SH-SY5Y (cell line): ENCODE results near the gene N4BP3.

ENCODE experiments used
- GATA2 ChIP-seq: IDR thresholded peaks from 2 replicates; pipeline ENCODE4 v1.6.1; 2011; ENCODE audit warnings: mild to moderate bottlenecking, low read depth, low read length
- GATA3 ChIP-seq: IDR thresholded peaks from 2 replicates; pipeline ENCODE4 v1.6.1; 2011; ENCODE audit warnings: low read depth, mild to moderate bottlenecking, low read length, moderate library complexity

GRCh38 chr5:178077751-178078150 lies 35.6 kb upstream of the N4BP3 start:
- TF ChIP-seq GATA2 (no peak), GATA3 (no peak)
